Measurements from ENCODE around the gene RNF44.

The RNF44 gene

GRCh38 chr5:176536902-176537553, at the start of gene RNF44:
Gene RNF44, minus strand, starts transcription at chr5:176537402. Its CDS starts 4,930 bp downstream, at chr5:176532472.
- peak; percentile 93 to 97 (median 96) for DNase-seq

- DNase-seq: no peak
These were observed 45.9 kb upstream of the RNF44 start for GRCh38 chr5:176583076-176583475.

- DNase-seq: no peak
These were observed 44.2 kb upstream of the RNF44 start for GRCh38 chr5:176581361-176581760.

GRCh38 chr5:176579323-176579722, 42.1 kb upstream of the RNF44 start:
- DNase-seq: no peak

- peak in 2 of 3 experiments; percentile 15 to 54 for DNase-seq
These were observed 41.2 kb upstream of the RNF44 start for GRCh38 chr5:176578391-176578808.

- DNase-seq: peak in 1 of 3 experiments; percentile 7
These were observed 40.3 kb upstream of the RNF44 start for GRCh38 chr5:176577312-176578176.

GRCh38 chr5:176575488-176576422, 38.6 kb upstream of the RNF44 start:
- no peak for DNase-seq

GRCh38 chr5:176575066-176575465, 37.9 kb upstream of the RNF44 start:
- no peak for DNase-seq

- no peak for DNase-seq
These were observed 37.0 kb upstream of the RNF44 start for GRCh38 chr5:176574297-176574591.

- peak; percentile 23 to 66 (median 59) for DNase-seq
These were observed 36.5 kb upstream of the RNF44 start for GRCh38 chr5:176573564-176574296.

GRCh38 chr5:176570044-176570443, 32.8 kb upstream of the RNF44 start:
- no peak for DNase-seq

GRCh38 chr5:176568657-176569056, 31.5 kb upstream of the RNF44 start:
- DNase-seq: no peak

- no peak for DNase-seq
These were observed 28.6 kb upstream of the RNF44 start for GRCh38 chr5:176565760-176566288.

GRCh38 chr5:176564002-176564401, 26.8 kb upstream of the RNF44 start:
- no peak for DNase-seq

GRCh38 chr5:176562189-176562588, 25.0 kb upstream of the RNF44 start:
- DNase-seq: no peak

- DNase-seq: no peak
These were observed 24.1 kb upstream of the RNF44 start for GRCh38 chr5:176561259-176561658.

GRCh38 chr5:176560364-176560763, 23.2 kb upstream of the RNF44 start:
- DNase-seq: no peak

- peak in 1 of 3 experiments; percentile 10 for DNase-seq
These were observed 22.5 kb upstream of the RNF44 start for GRCh38 chr5:176559683-176560082.

- DNase-seq: no peak
These were observed 20.6 kb upstream of the RNF44 start for GRCh38 chr5:176557846-176558245.

- peak in 2 of 3 experiments; percentile 32 to 65 for DNase-seq
These were observed 16.3 kb upstream of the RNF44 start for GRCh38 chr5:176553260-176554085.

GRCh38 chr5:176552332-176552869, 15.2 kb upstream of the RNF44 start:
- DNase-seq: no peak
